Muscle layer of colon (tissue), 2 donors: ENCODE results near the gene CACNA1A.

ENCODE experiments used
- H3K27ac ChIP-seq: one replicate; pipeline ENCODE4 v1.7.0; 2013; ENCODE audit warnings: low read depth, mild to moderate bottlenecking, low read length, moderate library complexity
- H3K27me3 ChIP-seq, 2 donors: one replicate each; pipeline ENCODE4 v1.7.0; 2013; ENCODE audit warnings: low read length in 2 of 2, mild to moderate bottlenecking in 2 of 2; ENCODE audit not compliant: insufficient read depth in 2 of 2, control insufficient read depth in 1 of 2
- H3K36me3 ChIP-seq: one replicate; pipeline ENCODE4 v1.7.0; 2013; ENCODE audit warnings: mild to moderate bottlenecking, low read length; ENCODE audit not compliant: insufficient read depth
- H3K4me1 ChIP-seq: one replicate; pipeline ENCODE4 v1.7.0; 2013; ENCODE audit warnings: mild to moderate bottlenecking, low read length; ENCODE audit not compliant: insufficient read depth
- H3K4me3 ChIP-seq, 2 donors: one replicate each; pipeline ENCODE4 v1.7.0; 2013; ENCODE audit warnings: low read length in 2 of 2, low read depth in 1 of 2, mild to moderate bottlenecking in 1 of 2, moderate library complexity in 1 of 2
- H3K9ac ChIP-seq: one replicate; pipeline ENCODE4 v1.7.0; 2013; ENCODE audit warnings: low read length
- H3K9me3 ChIP-seq: one replicate; pipeline ENCODE4 v1.7.0; 2013; ENCODE audit warnings: mild to moderate bottlenecking, low read length
- donor health status: abdominal sarcoma.
- donor health status: Adenocarcinoma of cecum.

CACNA1A gene

DNA sequence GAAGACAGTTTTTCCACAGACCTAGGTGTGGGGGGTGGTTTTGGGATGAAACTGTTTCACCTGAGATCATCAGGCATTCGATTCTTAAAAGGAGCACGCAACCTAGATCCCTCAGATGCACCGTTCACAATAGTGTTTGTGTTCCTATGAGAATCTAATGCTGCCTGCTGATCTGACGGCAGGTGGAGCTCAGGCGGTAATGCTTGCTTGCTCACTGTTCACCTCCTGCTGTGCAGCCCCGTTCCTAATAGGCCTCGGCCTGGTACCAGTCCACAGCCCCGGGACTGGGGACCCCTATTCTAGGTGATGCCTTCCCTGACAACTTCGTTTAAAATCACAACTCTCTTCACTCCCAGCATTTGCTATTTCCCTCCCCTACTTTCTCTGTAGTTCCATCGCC, 206.4 kb downstream of the CACNA1A start:
- Histone ChIP-seq H3K9ac (no peak overlapping the region), H3K27ac (no peak overlapping the region), H3K27me3 (peaks cover 14 to 34% of the 10 kb centered on the region in 2 donors), H3K9me3 (no peaks in the 10 kb centered on the region), H3K4me3 (no peak overlapping the region), H3K4me1 (no peaks in the 10 kb centered on the region), H3K36me3 (no peaks in the 10 kb centered on the region)

DNA sequence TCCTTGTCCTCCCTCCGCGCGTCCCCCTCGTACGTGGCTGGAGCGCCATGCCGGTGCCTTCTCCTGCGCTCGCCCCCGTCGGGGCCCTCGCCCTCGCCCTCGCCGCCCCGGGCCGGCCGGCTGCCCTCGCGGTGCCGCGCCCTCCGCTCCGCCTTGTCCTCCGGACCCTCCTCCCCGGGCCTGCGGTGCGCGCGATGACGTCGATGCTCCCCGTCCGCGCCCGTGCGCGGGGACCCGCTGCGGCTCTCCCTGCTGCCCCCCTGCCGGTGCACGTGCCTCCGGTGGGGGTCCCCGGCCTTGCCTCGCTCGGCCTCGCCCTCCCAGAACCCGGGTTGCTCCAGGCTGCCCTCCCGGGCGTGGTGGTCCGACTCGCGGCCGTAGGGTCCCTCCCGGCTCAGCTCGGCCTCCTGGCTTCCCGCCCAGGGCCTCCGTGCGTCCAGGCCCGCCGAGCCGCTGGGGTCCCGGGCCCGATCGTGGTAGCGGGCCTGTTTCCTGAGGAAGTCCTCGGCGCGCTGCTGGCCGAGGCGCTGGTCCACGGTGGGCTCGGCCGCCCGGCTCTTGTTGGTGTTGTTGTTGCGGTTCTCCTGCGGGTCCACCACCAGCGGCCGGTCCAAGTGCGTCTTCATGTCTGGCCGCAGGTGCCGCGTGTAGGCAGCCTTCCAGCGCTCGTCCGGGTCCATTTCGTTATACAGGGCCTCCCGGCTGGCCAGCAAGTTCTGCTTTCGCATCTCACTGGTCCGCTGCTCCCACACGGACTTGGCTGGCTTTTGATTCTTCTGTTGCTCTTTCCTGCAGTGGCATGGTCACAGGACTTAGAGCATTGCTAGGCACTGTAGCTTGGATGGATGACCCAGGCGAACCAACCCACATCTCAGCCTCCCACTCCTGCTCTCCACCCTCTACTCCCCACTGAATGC, 207.5 kb downstream of the CACNA1A start:
- no peak overlapping the region for H3K27ac ChIP-seq
- no peak overlapping the region for H3K9ac ChIP-seq
- H3K4me1 ChIP-seq: no peaks in the 10 kb centered on the region
- no peaks in the 10 kb centered on the region for H3K9me3 ChIP-seq
- H3K27me3 ChIP-seq: peaks cover 14 to 34% of the 10 kb centered on the region in 2 donors
- no peak overlapping the region for H3K4me3 ChIP-seq
- H3K36me3 ChIP-seq: no peaks in the 10 kb centered on the region

DNA sequence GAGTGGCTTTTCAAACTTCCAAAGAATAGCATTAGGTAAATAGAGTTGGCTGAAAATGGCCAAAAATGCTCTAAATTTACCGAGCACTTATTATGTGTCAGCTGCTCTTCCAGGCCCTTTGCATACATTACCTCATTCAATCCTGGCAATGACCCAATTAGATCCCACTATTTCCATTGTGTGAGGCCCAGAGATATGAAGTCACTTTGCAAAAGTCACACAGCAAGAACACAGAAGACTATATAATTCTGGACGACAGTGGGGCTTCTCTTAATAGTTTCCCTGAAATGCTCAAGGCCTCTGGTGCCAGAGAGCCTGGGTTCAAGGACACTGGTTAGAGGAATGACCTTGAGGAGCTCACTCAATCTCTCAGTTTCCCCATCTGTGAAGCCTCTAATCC, 209.3 kb downstream of the CACNA1A start:
- Histone ChIP-seq H3K4me1 (no peaks in the 10 kb centered on the region), H3K27me3 (peaks cover 10 to 23% of the 10 kb centered on the region in 2 donors), H3K9ac (no peak overlapping the region), H3K4me3 (no peak overlapping the region), H3K27ac (no peak overlapping the region), H3K9me3 (no peaks in the 10 kb centered on the region), H3K36me3 (no peaks in the 10 kb centered on the region)

DNA sequence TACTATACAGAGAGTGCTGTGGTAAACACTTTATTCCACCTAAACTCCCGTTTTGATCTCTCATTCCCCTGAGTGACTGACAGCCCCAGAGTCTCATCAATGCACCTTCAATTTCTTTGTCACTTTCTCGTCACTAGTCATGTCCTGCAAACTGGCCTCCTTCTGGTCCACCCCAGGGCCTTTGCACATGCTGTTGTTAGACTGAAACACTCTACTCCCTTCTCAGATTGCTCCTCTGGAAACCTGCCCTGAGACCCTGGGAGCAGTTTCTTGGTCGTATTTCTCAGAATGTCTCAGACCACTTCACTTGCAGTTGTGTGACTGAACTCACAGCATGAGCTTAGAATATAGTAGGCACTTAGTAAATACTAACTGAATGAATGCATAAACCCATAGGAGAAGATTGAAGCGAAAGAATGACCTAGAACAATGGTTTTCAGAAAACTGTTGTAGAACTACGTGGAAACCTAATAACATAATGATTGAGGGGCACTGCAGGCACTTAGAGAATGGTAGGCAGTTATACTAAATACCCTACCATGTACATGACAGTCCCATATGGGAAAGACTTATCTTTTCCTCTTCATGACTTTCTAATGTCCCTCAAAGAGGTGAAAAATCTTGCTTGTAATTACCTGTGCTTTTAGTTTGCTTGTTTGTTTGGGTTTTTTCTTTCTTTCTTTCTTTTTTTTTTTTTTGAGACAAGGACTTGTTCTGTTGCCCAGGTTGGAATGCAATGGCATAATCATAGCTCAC, 211.3 kb downstream of the CACNA1A start:
- Histone ChIP-seq H3K9me3 (no peaks in the 10 kb centered on the region), H3K27me3 (peaks cover 0 to 14% of the 10 kb centered on the region in 2 donors), H3K9ac (no peak overlapping the region), H3K36me3 (no peaks in the 10 kb centered on the region), H3K4me1 (no peaks in the 10 kb centered on the region), H3K4me3 (no peak overlapping the region), H3K27ac (no peak overlapping the region)

DNA sequence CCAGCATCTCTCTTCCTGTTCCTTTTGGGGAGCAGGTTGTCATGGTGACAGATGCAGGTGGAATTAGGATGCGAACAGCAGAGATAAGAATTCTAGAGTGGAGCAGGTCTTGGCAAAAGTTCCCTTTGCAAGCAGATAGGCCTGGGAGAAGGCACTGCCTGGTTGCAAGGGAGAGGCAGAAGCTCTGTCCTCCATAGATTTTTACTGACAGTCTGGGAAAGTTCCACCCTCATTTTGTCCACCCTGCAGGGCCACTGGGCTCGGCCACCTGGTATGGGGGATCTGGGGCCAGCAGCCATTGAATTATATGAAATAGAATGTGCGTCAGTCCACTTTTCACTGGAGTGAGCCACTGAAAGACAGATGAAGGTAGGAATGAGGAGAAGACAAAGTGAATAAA, 214.4 kb downstream of the CACNA1A start:
- Histone ChIP-seq H3K9me3 (no peaks in the 10 kb centered on the region), H3K4me3 (no peak overlapping the region), H3K9ac (no peak overlapping the region), H3K36me3 (no peaks in the 10 kb centered on the region), H3K27ac (no peak overlapping the region), H3K4me1 (no peaks in the 10 kb centered on the region), H3K27me3 (no peaks in the 10 kb centered on the region)

DNA sequence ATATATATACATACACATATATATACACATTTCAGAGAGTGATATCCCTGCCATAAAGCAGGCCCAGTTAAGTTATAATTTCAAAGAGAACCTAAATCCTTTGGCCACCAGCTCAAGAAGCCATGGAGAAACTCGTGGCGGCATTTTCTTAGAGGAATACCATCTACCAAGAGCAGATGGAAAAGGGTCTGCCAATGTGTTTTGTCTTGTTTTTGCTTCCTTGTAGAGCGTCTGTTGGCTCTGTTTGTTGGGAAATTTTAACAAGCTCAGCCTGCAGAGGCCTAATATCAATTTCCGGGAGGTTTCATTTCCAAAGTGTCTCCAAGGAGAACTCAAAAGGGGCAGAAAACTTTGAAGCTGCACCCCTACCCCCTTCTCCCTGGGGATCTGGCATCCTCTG, 215.5 kb downstream of the CACNA1A start:
- no peaks in the 10 kb centered on the region for H3K27me3 ChIP-seq

DNA sequence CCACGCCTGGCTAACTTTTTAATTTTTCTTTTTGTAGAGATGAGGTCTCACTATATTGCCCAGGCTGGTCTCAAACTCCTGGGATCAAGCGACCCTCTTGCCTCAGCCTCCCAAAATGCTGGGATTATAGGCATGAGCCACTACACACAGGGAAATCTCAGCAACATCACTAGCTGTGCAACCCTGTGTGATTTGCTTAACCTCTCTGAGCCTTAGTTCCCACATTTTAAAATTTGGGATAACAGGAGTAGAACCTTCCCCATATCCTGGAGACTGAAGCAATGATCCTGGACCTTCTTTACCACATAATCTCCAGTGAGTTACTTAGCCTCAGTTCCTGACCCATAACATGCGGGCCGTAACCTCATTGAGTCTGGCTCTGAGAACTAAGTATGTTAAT, 217.0 kb downstream of the CACNA1A start:
- H3K27me3 ChIP-seq: no peaks in the 10 kb centered on the region
- H3K9ac ChIP-seq: no peak overlapping the region
- no peak overlapping the region for H3K4me3 ChIP-seq
- no peak overlapping the region for H3K27ac ChIP-seq
- no peaks in the 10 kb centered on the region for H3K9me3 ChIP-seq
- H3K4me1 ChIP-seq: no peaks in the 10 kb centered on the region
- H3K36me3 ChIP-seq: no peaks in the 10 kb centered on the region

More for the DNA sequence above, 215.5 kb downstream of the CACNA1A start:
- Histone ChIP-seq H3K9ac (no peak overlapping the region), H3K27ac (no peak overlapping the region), H3K36me3 (no peaks in the 10 kb centered on the region), H3K4me1 (no peaks in the 10 kb centered on the region), H3K4me3 (no peak overlapping the region), H3K9me3 (no peaks in the 10 kb centered on the region)

DNA sequence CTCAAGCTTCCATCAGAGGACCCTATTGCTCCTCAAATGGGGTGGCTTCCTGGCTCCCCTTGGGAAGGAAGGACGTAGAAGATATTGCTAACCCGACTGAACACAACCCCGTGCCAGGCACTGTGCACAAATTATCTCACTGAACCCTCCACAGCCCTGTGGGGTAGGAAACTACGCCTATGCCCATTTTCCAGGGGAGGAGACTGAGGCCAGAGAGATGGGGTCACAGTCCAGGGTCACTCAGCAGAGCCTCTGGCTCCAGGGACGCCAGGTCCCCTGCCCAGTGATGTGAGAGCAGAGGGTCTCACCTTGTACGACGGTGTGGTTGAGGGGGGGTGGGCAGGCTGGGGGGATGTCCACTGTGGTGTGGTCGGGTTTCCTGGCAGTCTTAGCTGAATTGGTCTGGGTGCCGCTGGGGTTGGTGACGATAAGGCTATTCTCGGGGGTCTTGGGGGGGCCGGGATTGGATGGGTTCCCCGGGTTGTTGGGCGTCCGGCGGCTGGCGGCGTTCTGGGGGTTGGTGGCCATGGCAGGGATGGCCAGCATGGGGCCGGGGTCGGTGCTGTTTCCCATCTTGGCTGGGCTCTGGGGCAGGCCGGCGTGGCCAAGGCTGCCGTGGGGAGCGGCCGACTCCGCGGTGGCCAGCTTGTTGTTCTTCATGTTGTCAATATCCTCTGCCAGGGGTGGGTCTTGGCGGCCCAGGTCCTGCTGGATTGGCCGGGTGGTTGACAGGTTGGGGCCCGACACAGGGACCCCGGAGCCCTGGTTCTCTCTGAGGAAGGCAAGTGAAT, 219.9 kb downstream of the CACNA1A start:
- H3K9ac ChIP-seq: no peak overlapping the region
- H3K27ac ChIP-seq: no peak overlapping the region
- no peaks in the 10 kb centered on the region for H3K27me3 ChIP-seq
- no peaks in the 10 kb centered on the region for H3K36me3 ChIP-seq
- no peaks in the 10 kb centered on the region for H3K4me1 ChIP-seq
- H3K9me3 ChIP-seq: no peaks in the 10 kb centered on the region
- no peak overlapping the region for H3K4me3 ChIP-seq

DNA sequence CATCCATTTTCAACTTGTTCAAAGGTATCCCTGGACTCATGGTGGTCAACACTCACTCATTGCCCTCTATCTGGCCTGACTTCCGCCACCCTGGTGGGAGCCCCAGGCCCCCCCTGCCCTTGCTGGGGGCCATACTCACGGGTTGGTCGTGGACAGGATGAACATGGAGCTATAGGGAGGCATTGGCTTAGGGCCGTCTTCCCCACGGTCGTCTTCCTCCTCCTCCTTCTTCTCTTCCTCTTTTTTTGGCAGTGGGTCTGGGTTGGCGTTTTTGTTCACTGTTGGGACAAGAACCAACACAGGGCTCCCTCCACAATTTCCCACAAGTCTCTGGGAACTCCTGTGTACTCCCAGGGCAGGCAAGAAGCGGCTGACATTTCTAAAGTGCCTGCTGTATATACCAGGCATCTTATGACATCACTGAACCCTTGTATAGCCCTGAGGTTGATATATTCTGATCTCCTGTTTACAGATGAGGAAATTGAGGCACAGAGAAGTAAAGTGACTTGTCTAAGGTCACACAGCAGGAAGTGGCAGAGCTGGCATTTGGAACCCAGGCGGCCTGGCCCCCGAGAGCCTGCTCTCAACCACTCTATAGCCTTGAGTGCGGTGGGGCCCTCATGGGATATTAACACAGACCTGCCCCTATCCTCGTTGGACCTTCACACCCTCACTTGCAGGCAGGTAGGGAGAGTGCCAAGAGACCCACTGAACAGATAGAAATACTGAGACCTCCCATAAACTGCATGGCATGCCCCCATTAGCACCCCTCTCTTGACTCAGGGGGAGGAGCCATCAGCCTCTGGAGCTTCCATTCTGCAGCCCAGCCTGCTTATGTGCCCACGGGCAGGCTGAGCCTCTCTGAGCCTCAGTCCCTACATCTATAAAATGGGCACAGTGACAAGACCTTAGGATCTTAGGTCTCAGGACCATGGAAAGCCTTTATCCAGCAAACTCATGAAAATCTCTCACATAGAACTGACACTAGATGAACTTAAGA, 221.1 kb downstream of the CACNA1A start:
- Histone ChIP-seq H3K4me3 (no peak overlapping the region), H3K9me3 (no peaks in the 10 kb centered on the region), H3K27ac (no peak overlapping the region), H3K27me3 (no peaks in the 10 kb centered on the region), H3K36me3 (no peaks in the 10 kb centered on the region), H3K4me1 (no peaks in the 10 kb centered on the region), H3K9ac (no peak overlapping the region)

DNA sequence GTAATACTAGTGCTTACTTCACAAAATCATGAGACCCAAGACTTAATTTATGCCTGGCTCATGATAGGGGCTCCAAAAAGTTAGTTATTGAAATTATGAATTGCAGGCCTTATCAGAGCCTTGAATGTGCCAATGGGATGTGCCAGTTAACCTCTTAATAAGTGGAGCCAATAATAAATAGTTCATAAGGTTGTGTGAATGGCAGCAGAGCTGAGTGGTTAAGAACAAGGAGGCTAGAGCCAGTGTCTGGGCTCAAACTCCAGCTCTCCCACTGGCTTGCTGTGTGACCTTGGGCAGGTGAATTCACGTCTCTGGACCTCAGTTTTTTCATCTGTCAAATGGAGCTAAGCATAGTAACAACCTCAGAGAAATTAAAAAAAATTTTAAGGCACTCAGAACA, 222.4 kb downstream of the CACNA1A start:
- no peaks in the 10 kb centered on the region for H3K27me3 ChIP-seq
- H3K9ac ChIP-seq: no peak overlapping the region
- H3K9me3 ChIP-seq: no peaks in the 10 kb centered on the region
- H3K4me1 ChIP-seq: no peaks in the 10 kb centered on the region
- no peaks in the 10 kb centered on the region for H3K36me3 ChIP-seq
- H3K27ac ChIP-seq: no peak overlapping the region
- no peak overlapping the region for H3K4me3 ChIP-seq
